ENCODE measurements around the gene PCIF1. TPM values are rescaled to one million over a fixed set of nuclear protein-coding genes. Genes with fewer than 3 reads are reported as not detected.
"Not testable (repeated sequence)": the region's sequence is repeated elsewhere in the genome, so short reads cannot be mapped to it uniquely, and the experiment has no call there.

Gene PCIF1
- total RNA-seq, 1 experiment from 2014 or later: 2.7 TPM

- no peak for DNase-seq (ENCODE audit: low read depth)
These were observed 12.8 kb downstream of the PCIF1 start for GRCh38 chr20:45947110-45947866.

DNA sequence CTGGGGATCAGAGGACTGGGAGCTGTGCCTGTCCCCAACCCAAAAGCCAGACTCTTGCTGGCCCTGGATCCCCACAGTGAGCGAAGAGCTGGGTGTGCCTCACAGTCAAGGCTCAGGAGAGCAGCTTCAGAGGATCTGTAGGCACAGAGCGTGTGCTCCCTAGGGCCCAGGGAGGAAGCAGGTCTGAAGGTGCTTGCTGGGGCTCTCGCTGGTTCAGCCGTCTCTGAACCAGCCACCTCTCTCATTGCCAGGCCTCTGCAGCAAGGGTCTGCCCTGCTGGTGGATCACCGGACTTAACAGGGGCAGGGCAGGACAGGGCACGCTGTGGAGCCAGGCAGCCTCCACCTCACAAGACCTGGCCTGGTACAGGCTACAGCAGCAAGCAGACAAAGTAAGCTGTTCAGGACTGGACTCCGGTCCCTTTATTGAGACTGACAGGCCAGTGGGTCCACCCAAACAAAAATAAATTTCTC, 13.8 kb downstream of the PCIF1 start:
- DNase-seq (ENCODE audit: low read depth): no peak

GRCh38 chr20:45948742-45949541, 14.5 kb downstream of the PCIF1 start:
- no peak for DNase-seq (ENCODE audit: low read depth)

DNA sequence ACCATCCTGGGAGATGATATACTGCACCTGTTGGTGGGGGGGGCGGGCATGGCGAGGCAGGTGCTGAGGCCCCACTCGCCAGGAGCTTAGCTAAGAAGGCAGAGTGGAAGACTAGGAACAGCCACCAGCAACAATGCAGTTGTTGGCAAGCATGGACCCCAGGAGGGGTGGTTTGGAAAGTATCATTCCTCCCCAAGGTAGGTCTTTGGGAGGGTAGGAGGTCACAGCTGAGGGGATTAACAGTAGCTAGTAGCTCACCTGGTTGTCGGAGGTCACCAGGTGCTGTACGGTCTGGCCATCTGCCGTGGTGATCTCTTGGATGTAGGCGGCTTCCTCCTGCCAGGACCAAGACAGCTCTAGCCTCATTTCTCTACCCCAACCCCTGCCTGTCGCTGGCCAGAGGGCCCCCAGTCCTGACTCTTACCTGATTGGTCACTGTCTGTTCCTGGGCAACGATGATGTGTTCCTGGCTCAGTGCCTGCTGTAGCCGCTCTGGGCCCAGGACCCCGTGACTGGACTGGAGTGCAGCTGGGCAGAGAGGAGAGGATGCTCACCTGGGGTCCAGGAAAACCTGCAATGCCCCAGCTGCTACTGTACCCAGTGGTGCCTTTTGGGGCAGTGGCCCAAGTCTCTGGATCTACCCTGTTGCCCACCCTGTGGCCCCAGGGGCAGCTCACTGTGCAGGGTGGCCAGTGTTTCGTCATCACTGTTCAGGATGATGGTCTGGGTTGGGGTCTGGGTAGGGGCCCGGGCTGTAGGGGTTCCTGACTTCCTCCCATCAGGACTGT, 15.3 kb downstream of the PCIF1 start:
- no peak for DNase-seq (ENCODE audit: low read depth)

GRCh38 chr20:45950330-45950646, 15.8 kb downstream of the PCIF1 start:
- DNase-seq (ENCODE audit: low read depth): no peak

- no peak for DNase-seq (ENCODE audit: low read depth)
These were observed 17.7 kb downstream of the PCIF1 start for GRCh38 chr20:45951925-45952834.

DNA sequence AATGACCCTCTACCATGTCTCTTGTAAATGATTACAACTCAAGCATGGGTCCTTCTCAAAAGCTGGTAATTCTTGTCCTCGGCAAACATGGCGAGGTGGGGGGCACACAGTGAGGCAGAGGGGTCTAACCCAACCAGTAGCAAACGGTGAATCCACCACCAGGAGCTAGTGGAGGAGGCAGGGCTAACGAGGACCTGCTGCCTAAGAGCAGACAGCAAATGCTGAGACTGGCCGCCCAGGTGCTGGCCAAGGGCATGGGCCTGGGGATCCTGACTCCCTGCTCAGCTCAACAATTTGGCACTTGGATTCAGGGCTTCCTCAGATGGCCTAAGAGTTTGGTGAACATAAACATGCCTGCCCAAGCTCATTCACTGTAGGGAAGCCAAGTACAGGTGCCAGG, 18.4 kb downstream of the PCIF1 start:
- no peak for DNase-seq (ENCODE audit: low read depth)

DNA sequence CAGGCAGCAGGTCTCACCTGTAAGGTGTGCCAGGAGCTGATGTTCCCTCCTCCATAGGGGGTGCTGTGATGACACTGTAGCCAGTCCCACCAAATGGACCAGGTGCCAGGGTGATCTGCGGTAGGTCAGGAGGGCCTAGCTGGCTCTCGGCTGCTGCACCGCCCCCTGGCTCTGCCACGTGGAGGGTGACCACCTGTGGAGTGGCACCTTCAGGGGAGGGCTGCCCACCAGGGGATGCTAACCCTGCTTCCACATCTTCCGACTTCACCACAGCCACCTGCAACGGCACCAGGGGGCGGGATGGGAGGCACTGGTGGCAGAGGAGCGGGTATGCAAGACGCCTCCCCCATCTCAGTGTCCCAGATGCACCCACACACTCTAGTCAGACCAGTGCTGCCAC, 19.2 kb downstream of the PCIF1 start:
- DNase-seq (ENCODE audit: low read depth): no peak

DNA sequence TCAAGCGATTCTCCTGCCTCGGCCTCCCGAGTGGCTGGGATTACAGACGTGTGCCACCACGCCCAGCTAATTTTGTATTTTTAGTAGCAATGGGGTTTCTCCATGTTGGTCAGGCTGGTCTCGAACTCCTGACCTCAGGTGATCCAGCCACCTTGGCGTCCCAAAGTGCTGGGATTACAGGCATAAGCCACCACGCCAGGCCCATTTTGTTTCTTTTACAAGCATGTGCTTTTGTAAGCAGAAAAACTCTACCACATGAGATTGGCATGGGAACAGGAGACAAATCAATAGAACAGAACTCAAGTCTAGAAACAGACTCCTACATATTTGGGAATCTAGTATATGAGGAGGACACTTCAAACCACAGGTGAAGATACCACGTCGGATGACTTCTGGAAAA, 21.8 kb downstream of the PCIF1 start:
- not testable (repeated sequence) for DNase-seq (ENCODE audit: low read depth)

DNA sequence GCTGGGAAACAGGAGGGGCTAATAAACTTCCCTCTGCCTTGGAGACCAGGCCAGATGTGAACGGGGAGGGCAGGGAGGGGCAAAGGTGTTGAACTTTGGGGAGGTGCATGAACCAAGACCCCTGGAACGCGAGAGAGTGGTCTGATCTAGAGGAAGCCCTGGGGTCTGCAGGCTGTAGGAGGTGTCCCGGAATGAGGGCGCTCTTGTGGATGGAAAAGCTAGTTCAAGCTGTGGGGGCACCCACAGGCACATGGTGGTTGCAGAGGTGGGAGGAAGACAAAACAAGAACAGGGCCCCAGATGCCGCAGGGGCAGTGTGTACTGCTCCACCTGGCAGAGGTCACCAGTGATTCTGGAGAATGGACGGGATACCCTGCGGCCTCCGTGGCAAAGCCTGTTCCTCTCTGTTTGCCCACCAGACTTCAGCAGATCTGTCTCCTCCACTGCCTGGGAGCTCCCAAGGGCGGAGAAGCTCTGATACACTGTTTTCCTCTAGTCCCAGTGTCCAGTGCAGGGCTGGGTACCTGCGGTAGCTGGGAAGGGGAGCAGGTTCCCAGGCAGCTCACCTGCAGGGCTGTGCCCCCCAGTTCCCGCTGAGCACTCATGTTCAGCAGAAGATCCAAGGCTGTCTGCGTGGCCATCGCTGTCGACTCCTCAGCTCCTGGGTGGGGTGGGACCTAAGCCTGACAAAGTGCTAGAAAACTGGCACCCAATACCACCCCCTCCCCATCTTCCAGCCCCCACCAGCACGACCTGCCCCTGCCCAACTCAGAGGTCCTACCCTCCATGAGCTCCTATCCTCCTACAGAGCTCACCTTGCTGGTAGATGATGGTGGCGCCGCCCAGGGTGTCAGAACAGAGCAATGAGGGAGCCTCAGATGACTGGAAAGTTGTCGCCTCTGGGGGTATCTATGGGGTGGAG, 22.8 kb downstream of the PCIF1 start:
- no peak for DNase-seq (ENCODE audit: low read depth)

- DNase-seq (ENCODE audit: low read depth): no peak
These were observed 24.1 kb downstream of the PCIF1 start for GRCh38 chr20:45958593-45958992.

GRCh38 chr20:45959126-45959525, 24.6 kb downstream of the PCIF1 start:
- DNase-seq (ENCODE audit: low read depth): no peak

DNA sequence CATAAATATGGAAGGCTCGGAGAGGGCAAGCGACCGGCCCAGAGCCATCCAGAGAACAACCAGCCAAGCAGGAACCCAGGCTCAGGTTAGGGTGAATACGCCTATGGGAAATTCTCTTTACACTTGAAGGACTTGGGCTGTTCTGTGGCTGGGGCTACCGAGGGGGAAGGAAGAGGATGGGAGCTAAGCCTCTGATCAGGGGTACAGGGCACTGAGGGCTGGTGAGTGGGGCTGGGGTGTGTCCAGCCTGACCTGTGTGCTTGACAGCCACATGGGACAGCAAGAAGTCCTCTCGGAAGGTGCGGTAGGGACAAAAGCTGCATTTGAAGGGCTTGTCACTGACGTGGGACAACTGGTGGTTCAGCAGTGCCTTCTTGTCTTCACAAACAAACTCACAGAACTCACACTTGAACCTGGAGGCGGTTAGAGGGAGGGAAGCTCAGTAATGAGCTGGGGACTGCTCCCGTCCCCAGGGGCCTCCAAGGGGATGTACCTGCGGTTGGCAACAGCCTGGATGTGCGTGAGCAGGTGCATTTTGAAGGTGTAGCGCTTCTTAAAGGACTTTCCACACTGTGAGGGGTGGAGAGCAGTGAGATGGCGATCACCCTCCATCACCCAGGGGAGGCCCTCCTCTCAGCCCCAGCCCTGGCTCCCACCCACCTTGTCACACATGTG, 25.6 kb downstream of the PCIF1 start:
- DNase-seq (ENCODE audit: low read depth): no peak

- no peak for DNase-seq (ENCODE audit: low read depth)
These were observed 27.7 kb downstream of the PCIF1 start for GRCh38 chr20:45962031-45962755.

GRCh38 chr20:45963059-45964005, 28.8 kb downstream of the PCIF1 start:
- DNase-seq (ENCODE audit: low read depth): no peak

GRCh38 chr20:45964006-45964400, 29.5 kb downstream of the PCIF1 start:
- no peak for DNase-seq (ENCODE audit: low read depth)

GRCh38 chr20:45965169-45966002, 30.9 kb downstream of the PCIF1 start:
- DNase-seq (ENCODE audit: low read depth): no peak
